CD4-positive, alpha-beta memory T cell (primary cell): Measurements from ENCODE around the gene MAOB. TPM values are rescaled to one million over a fixed set of nuclear protein-coding genes. Genes with fewer than 3 reads are reported as not detected.

ENCODE experiments used
- CTCF ChIA-PET: fragments of 350-600 bp; sonication (Branson Sonifier 250); formaldehyde crosslinking; loops from one replicate; lab custom pipeline; 2021; ENCODE audit warnings: inconsistent platforms; ENCODE audit not compliant: partially characterized antibody; lab: Charles Lee
- POLR2A ChIA-PET: fragments of 350-600 bp; sonication (Branson Sonifier 250); formaldehyde crosslinking; loops from one replicate; lab custom pipeline; 2021; ENCODE audit not compliant: partially characterized antibody; lab: Charles Lee
- DNase-seq, 5 donors: peaks; one replicate each; pipeline versions ENCODE4 v3.0.0 to v3.0.0-alpha.2; 2020 to 2022; ENCODE audit warnings: mixed read lengths in 1 of 5
- H3K27ac ChIP-seq: one replicate; pipeline ENCODE4 v1.7.0; 2013; ENCODE audit warnings: low read depth, low read length
- H3K27me3 ChIP-seq: 2 replicates; pipeline ENCODE4 v1.7.0; 2013; ENCODE audit warnings: mild to moderate bottlenecking, low read length, moderate library complexity; ENCODE audit not compliant: insufficient read depth
- H3K36me3 ChIP-seq: 2 replicates; pipeline ENCODE4 v1.7.0; 2013; ENCODE audit warnings: mild to moderate bottlenecking, low read length, moderate library complexity; ENCODE audit not compliant: insufficient read depth
- H3K4me1 ChIP-seq: 2 replicates; pipeline ENCODE4 v1.7.0; 2013; ENCODE audit warnings: mild to moderate bottlenecking, low read length, moderate library complexity; ENCODE audit not compliant: insufficient read depth
- H3K4me3 ChIP-seq, 2 donors: one replicate each; pipeline ENCODE4 v1.7.0; 2013; ENCODE audit warnings: low read length in 2 of 2, mild to moderate bottlenecking in 1 of 2
- H3K9me3 ChIP-seq, 2 donors: one replicate each; pipeline ENCODE4 v1.7.0; 2013; ENCODE audit warnings: low read length in 2 of 2, control low read depth in 1 of 2; ENCODE audit not compliant: control insufficient read depth in 1 of 2
- H3K27ac Mint-ChIP-seq, 7 donors: one replicate each; pipeline ENCODE4 v1.8.0; 2020 to 2021; ENCODE audit warnings: mixed read lengths in 7 of 7, mild to moderate bottlenecking in 6 of 7, inconsistent platforms in 3 of 7, moderate library complexity in 3 of 7
- H3K27me3 Mint-ChIP-seq, 2 donors: one replicate each; pipeline ENCODE4 v1.8.0; 2020 to 2021; ENCODE audit warnings: mixed read lengths in 2 of 2
- H3K36me3 Mint-ChIP-seq, 2 donors: one replicate each; pipeline ENCODE4 v1.8.0; 2020 to 2021; ENCODE audit warnings: mixed read lengths in 2 of 2, inconsistent platforms in 1 of 2, mild to moderate bottlenecking in 1 of 2
- H3K4me1 Mint-ChIP-seq, 4 donors: one replicate each; pipeline ENCODE4 v1.8.0; 2020 to 2021; ENCODE audit warnings: mixed read lengths in 4 of 4, mild to moderate bottlenecking in 1 of 4
- H3K4me3 Mint-ChIP-seq, 8 donors: one replicate each; pipeline ENCODE4 v1.8.0; 2020 to 2021; ENCODE audit warnings: mixed read lengths in 8 of 8, mild to moderate bottlenecking in 7 of 8, moderate library complexity in 6 of 8, inconsistent platforms in 3 of 8
- H3K9me3 Mint-ChIP-seq, 8 donors: one replicate each; pipeline ENCODE4 v1.8.0; 2020 to 2021; ENCODE audit warnings: mixed read lengths in 8 of 8, mild to moderate bottlenecking in 5 of 8, inconsistent platforms in 3 of 8, moderate library complexity in 1 of 8
- intact Hi-C: fragments of 100-400 bp; cut with micrococcal nuclease; formaldehyde crosslinking; loops from one replicate; pipeline ENCODE4 v1.15.1; 2023
- polyA plus RNA-seq, 2 donors: library from polyadenylated mRNA; unstranded; fragments of 300-500 nt; fragmentation: Illumina TruSeq; gene quantifications; one replicate each; pipeline ENCODE4 v1.2.3, GENCODE V29; 2021
- total RNA-seq, 2 experiments: library from RNA; stranded (reverse); gene quantifications; one replicate each; pipeline ENCODE4 v1.2.3, GENCODE V29; 2021

MAOB gene
- total and polyA plus RNA-seq, 4 experiments from 2014 or later = not detected

- no peaks in the 10 kb centered on the region for H3K27me3 ChIP-seq
- Mint-ChIP-seq H3K4me1 (no peaks in the 10 kb centered on the region), H3K27me3 (peaks cover 2 to 4% of the 10 kb centered on the region in 2 donors), H3K9me3 (peaks cover 0 to 1% (median 0%) of the 10 kb centered on the region in 8 donors), H3K27ac (no peak overlapping the region), H3K4me3 (no peak overlapping the region), H3K36me3 (no peaks in the 10 kb centered on the region)
- H3K27ac ChIP-seq = no peak overlapping the region
- H3K9me3 ChIP-seq = no peaks in the 10 kb centered on the region
- ChIA-PET CTCF (no interaction called here), POLR2A (no interaction called here)
- no peak for DNase-seq
- H3K36me3 ChIP-seq = no peaks in the 10 kb centered on the region
- no peak overlapping the region for H3K4me3 ChIP-seq
- H3K4me1 ChIP-seq = no peaks in the 10 kb centered on the region
- intact Hi-C loops = no loop called here
Measured at GRCh38 chrX:43840265-43840664, 42.0 kb downstream of the MAOB start.

GRCh38 chrX:43836435-43837184 is 45.6 kb downstream of the MAOB start:
- CTCF ChIA-PET = interaction anchor here (1.3 to 2.1 kb wide), 3 partner anchors 16 to 407 kb away, joined by 4 to 15 read pairs (median 5); no protein-coding TSS in a partner anchor
- H3K27me3 Mint-ChIP-seq = peaks cover 0 to 3% of the 10 kb centered on the region in 2 donors
- no peak overlapping the region for H3K27ac Mint-ChIP-seq
- H3K4me1 ChIP-seq = no peaks in the 10 kb centered on the region
- H3K36me3 Mint-ChIP-seq = no peaks in the 10 kb centered on the region
- no peaks in the 10 kb centered on the region for H3K27me3 ChIP-seq
- no peak overlapping the region for H3K4me3 ChIP-seq
- no peaks in the 10 kb centered on the region for H3K4me1 Mint-ChIP-seq
- peak in 4 of 5 donors; percentile 17 to 33 (median 29) for DNase-seq
- POLR2A ChIA-PET = no interaction called here
- no peaks in the 10 kb centered on the region for H3K9me3 ChIP-seq
- intact Hi-C loops = loop anchor here (1.0 kb wide), 1 partner anchor 408 kb away; no protein-coding TSS in a partner anchor
- H3K27ac ChIP-seq = no peak overlapping the region
- H3K4me3 Mint-ChIP-seq = no peak overlapping the region
- no peaks in the 10 kb centered on the region for H3K36me3 ChIP-seq
- H3K9me3 Mint-ChIP-seq = peaks cover 0 to 1% (median 0%) of the 10 kb centered on the region in 8 donors

- POLR2A ChIA-PET = no interaction called here
- Mint-ChIP-seq H3K4me1 (no peaks in the 10 kb centered on the region), H3K4me3 (no peak overlapping the region), H3K9me3 (peaks cover 0 to 1% (median 0%) of the 10 kb centered on the region in 8 donors), H3K27ac (no peak overlapping the region), H3K36me3 (no peaks in the 10 kb centered on the region), H3K27me3 (peaks cover 0 to 2% of the 10 kb centered on the region in 2 donors)
- H3K27me3 ChIP-seq = no peaks in the 10 kb centered on the region
- no peak for DNase-seq
- no peaks in the 10 kb centered on the region for H3K4me1 ChIP-seq
- CTCF ChIA-PET = interaction anchor here (0.9 to 2.1 kb wide), 5 partner anchors 11 to 410 kb away, joined by 3 to 15 read pairs (median 4); no protein-coding TSS in a partner anchor
- H3K9me3 ChIP-seq = no peaks in the 10 kb centered on the region
- H3K36me3 ChIP-seq = no peaks in the 10 kb centered on the region
- no peak overlapping the region for H3K4me3 ChIP-seq
- H3K27ac ChIP-seq = no peak overlapping the region
- intact Hi-C loops = no loop called here
Measured at GRCh38 chrX:43835559-43835958, 46.7 kb downstream of the MAOB start.

- no peaks in the 10 kb centered on the region for H3K4me1 Mint-ChIP-seq
- peaks cover 0 to 2% of the 10 kb centered on the region in 2 donors for H3K27me3 Mint-ChIP-seq
- CTCF ChIA-PET = no interaction called here
- H3K36me3 Mint-ChIP-seq = no peaks in the 10 kb centered on the region
- H3K4me3 Mint-ChIP-seq = no peak overlapping the region
- no peak overlapping the region for H3K4me3 ChIP-seq
- no peak overlapping the region for H3K27ac ChIP-seq
- H3K36me3 ChIP-seq = no peaks in the 10 kb centered on the region
- intact Hi-C loops = no loop called here
- peaks cover 0 to 1% (median 0%) of the 10 kb centered on the region in 8 donors for H3K9me3 Mint-ChIP-seq
- no peaks in the 10 kb centered on the region for H3K9me3 ChIP-seq
- no peak for DNase-seq
- no peaks in the 10 kb centered on the region for H3K4me1 ChIP-seq
- no peak overlapping the region for H3K27ac Mint-ChIP-seq
- no peaks in the 10 kb centered on the region for H3K27me3 ChIP-seq
- POLR2A ChIA-PET = no interaction called here
Measured at GRCh38 chrX:43827791-43828190, 54.5 kb downstream of the MAOB start.

- no peak overlapping the region for H3K4me3 Mint-ChIP-seq
- no peak overlapping the region for H3K27ac Mint-ChIP-seq
- H3K36me3 Mint-ChIP-seq = no peaks in the 10 kb centered on the region
- Histone ChIP-seq H3K9me3 (no peaks in the 10 kb centered on the region), H3K36me3 (no peaks in the 10 kb centered on the region), H3K4me3 (no peak overlapping the region), H3K27ac (no peak overlapping the region), H3K4me1 (no peaks in the 10 kb centered on the region), H3K27me3 (no peaks in the 10 kb centered on the region)
- CTCF ChIA-PET = no interaction called here
- POLR2A ChIA-PET = no interaction called here
- H3K9me3 Mint-ChIP-seq = peaks cover 0 to 1% (median 0%) of the 10 kb centered on the region in 8 donors
- peaks cover 0 to 4% of the 10 kb centered on the region in 2 donors for H3K27me3 Mint-ChIP-seq
- no peaks in the 10 kb centered on the region for H3K4me1 Mint-ChIP-seq
- intact Hi-C loops = no loop called here
- DNase-seq = no peak
Measured at GRCh38 chrX:43822014-43822413, 60.2 kb downstream of the MAOB start.

- H3K4me3 ChIP-seq = no peak overlapping the region
- no peak overlapping the region for H3K27ac ChIP-seq
- Mint-ChIP-seq H3K4me1 (peaks cover 5 to 13% (median 10%) of the 10 kb centered on the region in 4 donors), H3K27me3 (peaks cover 0 to 5% of the 10 kb centered on the region in 2 donors), H3K36me3 (no peaks in the 10 kb centered on the region), H3K27ac (peak overlapping the region in 1 of 7 donors; percentile 53), H3K9me3 (no peaks in the 10 kb centered on the region), H3K4me3 (no peak overlapping the region)
- intact Hi-C loops = no loop called here
- DNase-seq = no peak
- ChIA-PET POLR2A (no interaction called here), CTCF (no interaction called here)
- H3K4me1 ChIP-seq = peaks cover 10% of the 10 kb centered on the region
- no peaks in the 10 kb centered on the region for H3K27me3 ChIP-seq
- H3K9me3 ChIP-seq = no peaks in the 10 kb centered on the region
- no peaks in the 10 kb centered on the region for H3K36me3 ChIP-seq
Measured at GRCh38 chrX:43817444-43817843, 64.8 kb downstream of the MAOB start.

- H3K27ac Mint-ChIP-seq = no peak overlapping the region
- H3K27me3 Mint-ChIP-seq = peaks cover 0 to 4% of the 10 kb centered on the region in 2 donors
- ChIA-PET CTCF (interaction anchor here (1.6 kb wide), 1 partner anchor 21 kb away, joined by 4 read pairs; no protein-coding TSS in a partner anchor), POLR2A (no interaction called here)
- intact Hi-C loops = no loop called here
- no peak overlapping the region for H3K4me3 Mint-ChIP-seq
- H3K27me3 ChIP-seq = no peaks in the 10 kb centered on the region
- no peak for DNase-seq
- no peaks in the 10 kb centered on the region for H3K9me3 ChIP-seq
- H3K4me1 ChIP-seq = peaks cover 10% of the 10 kb centered on the region
- H3K9me3 Mint-ChIP-seq = no peaks in the 10 kb centered on the region
- no peak overlapping the region for H3K4me3 ChIP-seq
- H3K36me3 ChIP-seq = no peaks in the 10 kb centered on the region
- H3K27ac ChIP-seq = no peak overlapping the region
- H3K4me1 Mint-ChIP-seq = peaks cover 5 to 13% (median 10%) of the 10 kb centered on the region in 4 donors
- no peaks in the 10 kb centered on the region for H3K36me3 Mint-ChIP-seq
Measured at GRCh38 chrX:43815209-43815608, 67.0 kb downstream of the MAOB start.
